GM18520 (cell line): ENCODE data around the gene IL12A.

Experiments used
- ATAC-seq: cut with Tn5 transposase; IDR thresholded peaks from one replicate; pipeline ENCODE4 v1.9.1; 2021; ENCODE audit not compliant: unreplicated experiment

Gene IL12A

DNA sequence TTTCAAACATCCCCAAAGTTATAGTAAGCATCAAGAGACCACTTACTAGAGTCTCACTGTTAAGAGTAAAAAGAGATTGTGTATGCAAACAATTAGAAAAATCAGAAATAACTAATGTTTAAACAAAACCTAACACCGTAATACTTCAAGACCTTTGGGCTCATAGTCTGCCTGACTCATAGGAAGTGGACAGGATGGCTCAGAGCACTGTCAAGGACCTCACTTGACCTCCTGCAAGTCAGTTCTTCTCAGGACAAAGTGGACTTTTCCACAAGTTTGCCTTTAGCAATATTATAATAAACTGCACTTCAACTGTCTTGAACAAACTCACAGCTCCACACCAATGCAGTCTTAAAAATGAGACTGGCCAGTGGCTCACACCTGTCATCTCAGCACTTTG is 34.8 kb downstream of the IL12A start:
- no peak for ATAC-seq

DNA sequence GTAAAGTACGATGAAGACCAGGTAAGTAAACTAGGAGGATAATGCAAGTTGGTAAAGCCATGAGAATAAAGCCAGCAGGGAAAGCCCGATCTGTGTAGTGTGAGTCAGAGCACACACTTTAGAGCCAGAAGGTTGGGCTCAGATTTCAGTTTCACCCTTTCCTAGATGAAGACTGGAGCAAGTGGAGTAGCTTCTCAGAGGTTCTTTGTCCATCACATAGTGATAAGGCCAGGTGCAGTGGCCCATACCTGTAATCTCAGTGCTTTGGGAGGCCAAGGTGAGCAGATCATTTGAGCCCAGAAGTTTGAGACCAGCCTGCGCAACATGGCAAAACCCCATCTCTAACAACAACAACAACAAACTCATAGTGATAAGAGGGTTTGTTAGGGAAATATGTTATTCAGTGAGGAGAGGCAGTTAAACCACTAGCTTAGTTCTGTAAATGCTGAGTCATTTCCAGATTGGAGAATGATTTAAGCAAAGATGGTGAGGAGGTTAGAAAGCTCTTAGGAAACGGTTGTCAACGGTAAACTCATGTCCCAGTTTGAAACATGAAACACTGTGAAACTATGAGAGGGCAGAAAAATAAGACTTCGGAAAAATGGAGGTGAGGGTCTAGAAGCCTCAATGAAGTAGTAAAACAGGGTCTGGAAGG is 39.0 kb downstream of the IL12A start:
- ATAC-seq, result peak; percentile 91

DNA sequence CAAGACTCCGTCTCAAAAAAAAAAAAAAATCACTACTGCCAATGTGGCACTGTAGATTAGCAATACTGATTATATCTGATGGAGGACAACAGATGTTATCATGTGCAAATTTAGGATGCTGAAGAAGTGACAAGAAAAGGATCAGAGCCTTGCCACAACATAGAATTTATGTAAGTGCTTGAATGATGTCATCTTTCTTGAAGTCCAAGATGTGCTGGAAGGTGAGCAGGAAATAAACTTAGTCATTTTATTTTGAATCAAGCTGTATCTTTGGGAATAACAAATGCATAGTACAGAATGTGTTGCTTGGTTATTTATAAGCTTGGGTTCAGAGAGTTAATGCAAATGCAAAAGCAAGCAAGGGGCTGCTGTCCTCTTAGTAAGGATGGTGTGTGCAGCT is 47.1 kb downstream of the IL12A start:
- no peak for ATAC-seq

- no peak for ATAC-seq
Measured at GRCh38 chr3:160038862-160039562, 50.4 kb downstream of the IL12A start.

GRCh38 chr3:160040181-160040580 is 51.5 kb downstream of the IL12A start:
- no peak for ATAC-seq

DNA sequence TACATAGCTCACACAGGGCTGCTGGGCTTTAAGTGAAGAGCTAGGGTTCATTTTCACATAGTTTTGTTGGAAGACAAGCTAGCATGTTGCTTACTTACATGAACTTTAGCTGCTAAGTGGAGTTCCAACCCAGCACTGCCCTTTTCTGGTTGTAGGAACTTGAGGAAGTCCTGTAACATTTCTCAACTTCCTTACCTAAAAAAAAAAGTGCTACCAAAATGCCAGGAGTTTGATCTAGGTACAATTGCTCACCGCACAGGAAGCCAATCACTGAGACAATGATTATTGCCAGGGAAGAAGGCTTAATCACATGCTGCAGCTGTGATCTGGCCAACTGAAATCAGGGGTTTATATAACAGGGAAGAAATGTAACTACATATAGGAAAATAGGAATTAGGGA is 52.8 kb downstream of the IL12A start:
- ATAC-seq, result no peak

DNA sequence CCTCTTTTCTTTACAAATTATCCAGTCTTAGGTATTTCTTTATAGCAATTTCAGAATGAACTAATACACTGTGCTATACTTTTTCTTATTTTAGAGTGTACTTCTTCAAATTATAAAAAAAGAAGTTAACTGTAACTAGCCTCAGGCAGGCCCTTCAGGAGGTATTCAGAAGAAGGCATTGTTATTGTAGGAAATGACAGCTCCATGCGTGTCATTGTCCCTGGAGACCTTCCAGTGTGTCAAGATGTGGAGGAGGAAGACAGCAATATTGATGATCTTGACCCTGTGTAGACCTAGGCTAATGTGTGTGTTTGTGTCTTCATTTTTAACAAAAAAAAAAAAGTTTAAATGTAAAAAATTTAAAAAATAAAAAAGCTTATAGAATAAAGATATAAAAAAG is 55.5 kb downstream of the IL12A start:
- no peak for ATAC-seq
